Right lobe of liver (tissue), 6 donors: ENCODE measurements around the gene GCGR. TPM values are rescaled to one million over a fixed set of nuclear protein-coding genes. Genes with fewer than 3 reads are reported as not detected.

Source experiments
- ATAC-seq, 4 donors: fragments of 200-7000 bp; cut with Tn5 transposase; one replicate each; pipeline ENCODE4 v1.9.1; 2020; ENCODE audit warnings: mild to moderate bottlenecking in 4 of 4, moderate library complexity in 4 of 4
- DNase-seq, 3 donors: peaks; one replicate each; pipeline ENCODE4 v3.0.0-alpha.2; 2020
- H3K27ac ChIP-seq, 3 donors: fragments of 200-600 bp; one replicate each; pipeline ENCODE4 v1.8.0; 2022
- H3K27me3 ChIP-seq, 2 donors: fragments of 200-600 bp; one replicate each; pipeline ENCODE4 v1.8.0; 2022
- H3K36me3 ChIP-seq, 4 donors: fragments of 200-600 bp; sonication (generic) in 1 of 4; one replicate each; pipeline versions ENCODE4 v1.5.1 to v1.8.0; 2017 to 2022; ENCODE audit warnings: control low read depth in 1 of 4
- H3K4me1 ChIP-seq, 4 donors: fragments of 200-600 bp; sonication (generic) in 1 of 4; one replicate each; pipeline versions ENCODE4 v1.5.1 to v1.8.0; 2017 to 2022; ENCODE audit warnings: control low read depth in 1 of 4
- H3K4me3 ChIP-seq, 3 donors: fragments of 200-600 bp; one replicate each; pipeline ENCODE4 v1.8.0; 2022
- H3K9me3 ChIP-seq, 4 donors: fragments of 200-600 bp; sonication (generic) in 1 of 4; one replicate each; pipeline versions ENCODE4 v1.5.1 to v1.8.0; 2017 to 2022; ENCODE audit warnings: control low read depth in 1 of 4
- POLR2A ChIP-seq: fragments of 450-650 bp; IDR thresholded peaks from one replicate; pipeline ENCODE4 v1.6.1; 2017; ENCODE audit warnings: antibody characterized with exemption, mild to moderate bottlenecking
- WGBS: methylation state at CpG from one replicate; pipeline ENCODE4 v1.1.6; 2018; ENCODE audit warnings: low coverage, low lambda C conversion rate; ENCODE audit not compliant: insufficient coverage; ENCODE audit errors: missing lambda C conversion rate; 5-methylcytosine and 5-hydroxymethylcytosine counted together
- intact Hi-C, 2 donors: fragments of 100-400 bp; cut with DNase I; formaldehyde crosslinking; loops; one replicate each; pipeline versions ENCODE4 v1.11.2 to v1.14.1; 2022
- total RNA-seq, 6 experiments: library from RNA; depleted of rRNA in 2 of 6; stranded (reverse); fragments of >200 nt in 2 of 6; fragmentation: NEBNext Ultra II Directional in 3 of 6; extraction: Animal tissue kit (Norgen Biotek cat#: 25700) in 3 of 6; gene quantifications; one replicate each; pipeline versions ENCODE4 v1.1.0 to v1.2.4, GENCODE V29; 2016 to 2023
- TF ChIP-seq, protein P1 (sequence below), 4 donors: fragments of 200-600 bp in 3 of 4; fragments of 450-650 bp in 1 of 4; IDR thresholded peaks; one replicate each; pipeline versions ENCODE4 v1.5.1 to v1.8.0; 2016 to 2022; ENCODE audit warnings: antibody characterized with exemption in 4 of 4, mild to moderate bottlenecking in 2 of 4
- donor health status: DM: no; HTN: yes; CAD: no.
- donor health status: DM: no; HTN: no; CAD: no.
- donor health status: DM: no; HTN: no; CAD: no.
- donor health status: DM: no; HTN: yes; CAD: no.
- donor health status: DM: no; HTN: yes; CAD: no.

The GCGR gene
- total RNA-seq, 6 experiments from 2014 or later, result 39.5 to 146 (median 68.5) TPM

DNA sequence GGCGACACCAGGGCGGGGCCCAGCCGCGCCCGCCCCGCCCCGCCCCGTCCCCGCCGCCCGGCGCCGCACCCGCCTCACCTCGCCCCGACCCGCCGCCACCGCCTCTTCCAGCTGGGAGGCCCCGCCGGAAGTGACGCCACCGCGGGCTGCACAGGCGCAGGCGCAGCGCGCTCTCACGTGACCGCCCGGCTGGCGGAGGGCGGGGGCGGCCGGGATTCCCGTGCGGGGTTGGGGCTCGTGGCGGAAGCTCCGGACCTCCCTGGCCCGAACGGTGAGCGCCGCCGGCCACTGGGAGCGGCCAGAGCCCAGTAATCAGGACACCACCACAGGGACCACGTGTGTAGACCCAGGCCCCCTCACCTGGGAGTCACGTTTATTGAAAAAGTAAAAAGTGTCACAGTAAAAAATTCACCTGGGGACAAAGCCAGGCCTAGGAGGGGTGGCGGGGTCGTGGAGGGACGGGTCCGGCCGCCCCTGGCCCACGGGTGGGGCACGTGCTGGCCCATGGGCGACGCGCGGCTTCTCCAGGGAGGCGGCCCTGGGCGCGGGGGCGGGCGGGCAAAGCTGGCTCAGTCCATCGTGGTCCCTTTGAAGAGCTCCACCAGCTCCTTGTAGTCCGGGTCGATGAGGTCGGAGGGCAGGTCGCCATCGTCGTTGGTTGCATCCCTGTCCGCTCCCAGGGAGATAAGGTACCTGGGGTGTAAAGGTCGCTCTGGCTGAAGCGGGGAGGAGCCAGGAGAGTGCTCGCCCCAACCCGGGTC is 29.4 kb downstream of the GCGR start, which contains the start of gene MCRIP1:
TSS of gene MCRIP1 (minus strand) at position 132 of the 761 bp plus-strand sequence. CDS start 8,785 bp downstream, outside the sequence.
- H3K27me3 ChIP-seq, result no peaks in the 10 kb centered on the region
- ATAC-seq (peak; percentile 79 to 86 (median 82)), DNase-seq (peak; percentile 97 to 98 (median 97))
- H3K36me3 ChIP-seq, result no peaks in the 10 kb centered on the region
- 5% methylated on average over 18 of the region's 76 CpGs for WGBS
- peak; percentile 90 for TF ChIP-seq POLR2A
- TF ChIP-seq, protein P1, sequence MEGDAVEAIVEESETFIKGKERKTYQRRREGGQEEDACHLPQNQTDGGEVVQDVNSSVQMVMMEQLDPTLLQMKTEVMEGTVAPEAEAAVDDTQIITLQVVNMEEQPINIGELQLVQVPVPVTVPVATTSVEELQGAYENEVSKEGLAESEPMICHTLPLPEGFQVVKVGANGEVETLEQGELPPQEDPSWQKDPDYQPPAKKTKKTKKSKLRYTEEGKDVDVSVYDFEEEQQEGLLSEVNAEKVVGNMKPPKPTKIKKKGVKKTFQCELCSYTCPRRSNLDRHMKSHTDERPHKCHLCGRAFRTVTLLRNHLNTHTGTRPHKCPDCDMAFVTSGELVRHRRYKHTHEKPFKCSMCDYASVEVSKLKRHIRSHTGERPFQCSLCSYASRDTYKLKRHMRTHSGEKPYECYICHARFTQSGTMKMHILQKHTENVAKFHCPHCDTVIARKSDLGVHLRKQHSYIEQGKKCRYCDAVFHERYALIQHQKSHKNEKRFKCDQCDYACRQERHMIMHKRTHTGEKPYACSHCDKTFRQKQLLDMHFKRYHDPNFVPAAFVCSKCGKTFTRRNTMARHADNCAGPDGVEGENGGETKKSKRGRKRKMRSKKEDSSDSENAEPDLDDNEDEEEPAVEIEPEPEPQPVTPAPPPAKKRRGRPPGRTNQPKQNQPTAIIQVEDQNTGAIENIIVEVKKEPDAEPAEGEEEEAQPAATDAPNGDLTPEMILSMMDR (IDR thresholded peaks at IDR 0.05), result no peak
- intact Hi-C loops, result no loop called here
- H3K4me3 ChIP-seq, result peak within 1 kb of the TSS; percentile 86 to 91 (median 89)
- peak within 1 kb of the TSS; percentile 95 to 97 (median 96) for H3K27ac ChIP-seq
- no peaks in the 10 kb centered on the region for H3K9me3 ChIP-seq
- H3K4me1 ChIP-seq, result peaks cover 0 to 18% (median 3%) of the 10 kb centered on the region in 4 donors

DNA sequence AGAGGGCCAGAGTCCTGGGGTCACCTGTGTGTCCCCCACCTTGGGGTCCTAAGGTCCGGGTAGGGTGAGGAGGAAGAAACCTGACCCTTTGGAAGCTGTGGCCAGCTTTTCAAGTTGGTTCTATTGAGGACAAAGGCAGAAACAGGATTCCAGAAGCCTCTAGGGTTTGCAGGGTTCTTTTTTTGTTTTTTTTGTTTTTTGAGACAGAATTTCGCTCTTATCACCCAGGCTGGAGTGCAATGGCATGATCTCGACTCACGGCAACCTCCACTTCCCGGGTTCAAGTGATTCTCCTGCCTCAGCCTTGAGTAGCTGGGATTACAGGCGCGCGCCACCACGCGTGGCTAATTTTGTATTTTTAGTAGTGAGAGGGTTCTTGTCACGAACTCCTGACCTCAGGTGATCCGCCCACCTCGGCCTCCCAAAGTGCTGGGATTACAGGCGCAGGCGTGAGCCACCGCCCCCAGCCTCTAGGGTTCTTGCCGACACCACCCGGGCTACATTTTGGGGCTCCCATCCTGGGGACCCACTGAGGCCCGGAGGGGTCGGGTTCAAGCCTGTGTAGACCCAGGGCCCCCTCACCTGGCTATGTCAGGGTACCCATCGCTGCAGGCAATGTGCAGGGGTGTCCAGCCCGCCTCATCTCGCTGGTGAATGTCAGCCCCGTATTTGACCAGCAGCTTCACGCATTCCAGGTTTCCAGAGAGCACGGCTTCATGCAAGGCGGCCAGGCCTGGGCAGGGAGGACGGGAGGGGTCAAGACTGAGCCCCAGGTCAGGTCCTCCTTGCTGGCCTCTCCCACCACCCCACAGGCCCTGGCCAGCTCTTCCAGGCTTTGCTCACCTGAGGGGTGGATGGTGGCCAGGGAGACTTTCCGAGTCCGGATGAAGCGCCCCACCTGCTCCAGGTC is 30.2 kb downstream of the GCGR start:
- intact Hi-C loops, result no loop called here
- DNase-seq (peak in 1 of 3 donors; percentile 46), ATAC-seq (no peak)
- H3K27ac ChIP-seq, result peak overlapping the region; percentile 95 to 97 (median 96)
- H3K27me3 ChIP-seq, result no peaks in the 10 kb centered on the region
- H3K9me3 ChIP-seq, result no peaks in the 10 kb centered on the region
- peaks cover 0 to 18% (median 3%) of the 10 kb centered on the region in 4 donors for H3K4me1 ChIP-seq
- TF ChIP-seq POLR2A, result no peak
- TF ChIP-seq, protein P1 (IDR thresholded peaks at IDR 0.05), result no peak
- WGBS, result 55% methylated on average over 12 of the region's 31 CpGs
- H3K4me3 ChIP-seq, result peak overlapping the region; percentile 53 to 82 (median 81)
- no peaks in the 10 kb centered on the region for H3K36me3 ChIP-seq

DNA sequence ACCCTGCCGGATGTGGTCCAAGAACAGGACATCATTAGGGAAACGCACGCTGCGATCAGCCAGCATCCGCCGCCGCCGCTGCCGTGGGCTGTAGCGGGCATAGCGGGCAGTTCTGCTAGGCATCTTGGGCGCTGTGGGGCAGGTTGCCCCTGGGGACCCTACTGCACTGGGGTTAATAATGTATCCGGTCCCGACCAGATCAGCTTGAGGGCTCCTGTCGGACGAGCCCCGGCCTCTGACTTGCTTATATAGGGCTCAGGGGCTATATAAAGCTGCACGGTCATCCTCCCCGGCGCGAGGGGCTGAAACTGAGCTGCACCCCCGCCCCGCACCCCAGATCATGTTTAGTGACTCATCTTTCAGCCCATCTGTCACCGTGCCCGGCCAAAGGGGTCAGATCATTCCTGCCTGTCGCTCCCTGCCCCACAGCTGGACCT is 30.9 kb downstream of the GCGR start, which contains the start of gene PPP1R27:
TSS of gene PPP1R27 (minus strand) at position 220 of the 437 bp plus-strand sequence. CDS start at position 123, 97 bp downstream.
- peak within 1 kb of the TSS; percentile 95 to 97 (median 96) for H3K27ac ChIP-seq
- H3K36me3 ChIP-seq, result no peaks in the 10 kb centered on the region
- 94% methylated on average over 10 of the region's 26 CpGs for WGBS
- no peaks in the 10 kb centered on the region for H3K9me3 ChIP-seq
- no peak for DNase-seq
- intact Hi-C loops, result no loop called here
- H3K27me3 ChIP-seq, result no peaks in the 10 kb centered on the region
- peaks cover 0 to 18% (median 3%) of the 10 kb centered on the region in 4 donors for H3K4me1 ChIP-seq
- H3K4me3 ChIP-seq, result peak within 1 kb of the TSS in 2 of 3 donors; percentile 81 to 82
- no peak for ATAC-seq
- TF ChIP-seq, protein P1 (IDR thresholded peaks at IDR 0.05), result no peak
- TF ChIP-seq POLR2A, result no peak

DNA sequence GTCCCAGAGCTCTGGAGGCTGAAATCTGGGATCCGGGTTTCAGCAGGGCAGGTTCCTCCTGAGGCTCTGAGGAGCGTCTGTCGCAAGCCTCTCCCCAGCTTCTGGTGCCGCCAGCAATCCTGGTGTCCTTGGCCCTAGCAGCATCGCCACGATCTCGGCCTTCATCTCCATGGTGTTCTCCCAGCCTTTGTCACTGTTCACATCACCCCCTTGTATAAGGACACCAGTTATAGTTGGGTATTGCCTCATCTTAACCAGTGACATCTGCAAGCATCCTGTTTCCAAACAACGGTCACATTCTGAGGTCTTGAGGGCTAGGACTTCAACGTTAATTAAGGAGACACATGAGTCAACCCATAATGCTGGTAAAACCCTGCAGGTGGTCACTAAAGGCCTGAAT is 33.7 kb downstream of the GCGR start:
- DNase-seq (peak in 1 of 3 donors; percentile 44), ATAC-seq (no peak)
- H3K27ac ChIP-seq, result no peak overlapping the region
- peaks cover 0 to 2% (median 0%) of the 10 kb centered on the region in 4 donors for H3K36me3 ChIP-seq
- H3K27me3 ChIP-seq, result no peaks in the 10 kb centered on the region
- intact Hi-C loops, result no loop called here
- 74% methylated on average over 5 of the region's 9 CpGs for WGBS
- H3K4me1 ChIP-seq, result peaks cover 0 to 22% (median 0%) of the 10 kb centered on the region in 4 donors
- no peak overlapping the region for H3K4me3 ChIP-seq
- TF ChIP-seq, protein P1 (IDR thresholded peaks at IDR 0.05), result no peak
- TF ChIP-seq POLR2A, result no peak
- no peaks in the 10 kb centered on the region for H3K9me3 ChIP-seq
